Measurements from ENCODE around the gene NCOA7. TPM values are rescaled to one million over a fixed set of nuclear protein-coding genes. Genes with fewer than 3 reads are reported as not detected.

The NCOA7 gene
- total and polyA plus RNA-seq, 9 of the 15 experiments (the other 6 are each of a cell fraction or from before 2014, with no cell fraction given) = 5.8 to 14.6 (median 9.3) TPM

- DNase-seq (ENCODE audit: extremely low read depth in 1 of 4, low spot score in 3 of 4) (no peak), ATAC-seq (no peak), FAIRE-seq (no peak)
- in situ Hi-C loops (cut with MboI) (no loop called here), intact Hi-C loops (cut with micrococcal nuclease) (no loop called here)
- Histone ChIP-seq H3K36me3 (ENCODE audit: control insufficient read depth, insufficient read depth, low read length) (peaks cover 4% of the 10 kb centered on the region; the same call in 2 of the 3 replicates), H3K27ac (ENCODE audit: extremely low read depth, low read depth, low read length) (no peak overlapping the region), H3K4me3 (no peak overlapping the region), H4K20me1 (replicated peaks; ENCODE audit: control insufficient read depth, insufficient read depth, low read length) (no peaks in the 10 kb centered on the region), H3K9ac (ENCODE audit: insufficient read depth in 1 of 2, low read depth in 2 of 2, low read length in 2 of 2) (no peak overlapping the region), H3K27me3 (ENCODE audit: control insufficient read depth in 2 of 2, insufficient read depth in 2 of 2, low read length in 2 of 2) (no peaks in the 10 kb centered on the region), H3K9me3 (replicated peaks; ENCODE audit: control insufficient read depth, insufficient read depth, low read depth, low read length) (no peaks in the 10 kb centered on the region), H3K4me1 (replicated peaks in 1 of 2; ENCODE audit: control insufficient read depth in 2 of 2, insufficient read depth in 2 of 2, low read length in 2 of 2) (peaks cover 17 to 18% of the 10 kb centered on the region in 2 experiments), H3K79me2 (ENCODE audit: control insufficient read depth, insufficient read depth, low read length) (peaks cover 31% of the 10 kb centered on the region), H2AFZ (ENCODE audit: low read depth, low read length) (no peak overlapping the region), H3K4me2 (ENCODE audit: insufficient read depth, low read length) (no peak overlapping the region), H3K9me1 (ENCODE audit: control insufficient read depth, insufficient read depth, low read length) (peaks cover 3% of the 10 kb centered on the region)
- ChIA-PET POLR2A (interaction anchor here (1.1 to 3.7 kb wide), 3 partner anchors 11 to 18 kb away, joined by 3 to 98 read pairs (median 6); no protein-coding TSS in a partner anchor), CTCF (ENCODE audit: low intra/inter-chr PET ratio) (interaction anchor here (1.0 kb wide), 1 partner anchor 164 kb away, joined by 9 read pairs; the partner anchor contains the start of gene HINT3)
- 67% methylated on average over 3 of the region's 3 CpGs for WGBS (ENCODE audit: insufficient coverage, low coverage, missing lambda C conversion rate)
- no TSS peak for BruUV-seq (replicated peaks)
- TF ChIP-seq CAMTA2 (CRISPR knock-in tag; conservative IDR thresholded peaks at IDR 0.05) (no peak), ZNF395 (CRISPR knock-in tag; IDR thresholded peaks at IDR 0.05) (no peak), XRCC5 (IDR thresholded peaks at IDR 0.05; ENCODE audit: low read depth, low read length) (no peak), RBM25 (IDR thresholded peaks at IDR 0.05; ENCODE audit: low read depth, low read length, severe bottlenecking) (no peak), HDGF (IDR thresholded peaks at IDR 0.05) (no peak), ZNF354B (CRISPR knock-in tag; IDR thresholded peaks at IDR 0.05) (no peak), MEF2A (IDR thresholded peaks at IDR 0.05; ENCODE audit: control insufficient read depth, low read depth, low read length) (no peak), AFF1 (IDR thresholded peaks at IDR 0.05; ENCODE audit: low read depth in 1 of 2, partially characterized antibody in 2 of 2) (no peak), RAD51 (IDR thresholded peaks at IDR 0.05; ENCODE audit: borderline replicate concordance, low read depth) (no peak), ZSCAN32 (CRISPR knock-in tag; IDR thresholded peaks at IDR 0.05) (no peak), HMG20A (CRISPR knock-in tag; conservative IDR thresholded peaks at IDR 0.05) (no peak)
- TF ChIP-seq, protein P1, sequence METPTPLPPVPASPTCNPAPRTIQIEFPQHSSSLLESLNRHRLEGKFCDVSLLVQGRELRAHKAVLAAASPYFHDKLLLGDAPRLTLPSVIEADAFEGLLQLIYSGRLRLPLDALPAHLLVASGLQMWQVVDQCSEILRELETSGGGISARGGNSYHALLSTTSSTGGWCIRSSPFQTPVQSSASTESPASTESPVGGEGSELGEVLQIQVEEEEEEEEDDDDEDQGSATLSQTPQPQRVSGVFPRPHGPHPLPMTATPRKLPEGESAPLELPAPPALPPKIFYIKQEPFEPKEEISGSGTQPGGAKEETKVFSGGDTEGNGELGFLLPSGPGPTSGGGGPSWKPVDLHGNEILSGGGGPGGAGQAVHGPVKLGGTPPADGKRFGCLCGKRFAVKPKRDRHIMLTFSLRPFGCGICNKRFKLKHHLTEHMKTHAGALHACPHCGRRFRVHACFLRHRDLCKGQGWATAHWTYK (CRISPR knock-in tag; IDR thresholded peaks at IDR 0.05) = no peak
- TF ChIP-seq, protein P2, sequence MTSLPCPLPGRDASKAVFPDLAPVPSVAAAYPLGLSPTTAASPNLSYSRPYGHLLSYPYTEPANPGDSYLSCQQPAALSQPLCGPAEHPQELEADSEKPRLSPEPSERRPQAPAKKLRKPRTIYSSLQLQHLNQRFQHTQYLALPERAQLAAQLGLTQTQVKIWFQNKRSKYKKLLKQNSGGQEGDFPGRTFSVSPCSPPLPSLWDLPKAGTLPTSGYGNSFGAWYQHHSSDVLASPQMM (CRISPR knock-in tag; IDR thresholded peaks at IDR 0.05) = no peak
- TF ChIP-seq, protein P3, sequence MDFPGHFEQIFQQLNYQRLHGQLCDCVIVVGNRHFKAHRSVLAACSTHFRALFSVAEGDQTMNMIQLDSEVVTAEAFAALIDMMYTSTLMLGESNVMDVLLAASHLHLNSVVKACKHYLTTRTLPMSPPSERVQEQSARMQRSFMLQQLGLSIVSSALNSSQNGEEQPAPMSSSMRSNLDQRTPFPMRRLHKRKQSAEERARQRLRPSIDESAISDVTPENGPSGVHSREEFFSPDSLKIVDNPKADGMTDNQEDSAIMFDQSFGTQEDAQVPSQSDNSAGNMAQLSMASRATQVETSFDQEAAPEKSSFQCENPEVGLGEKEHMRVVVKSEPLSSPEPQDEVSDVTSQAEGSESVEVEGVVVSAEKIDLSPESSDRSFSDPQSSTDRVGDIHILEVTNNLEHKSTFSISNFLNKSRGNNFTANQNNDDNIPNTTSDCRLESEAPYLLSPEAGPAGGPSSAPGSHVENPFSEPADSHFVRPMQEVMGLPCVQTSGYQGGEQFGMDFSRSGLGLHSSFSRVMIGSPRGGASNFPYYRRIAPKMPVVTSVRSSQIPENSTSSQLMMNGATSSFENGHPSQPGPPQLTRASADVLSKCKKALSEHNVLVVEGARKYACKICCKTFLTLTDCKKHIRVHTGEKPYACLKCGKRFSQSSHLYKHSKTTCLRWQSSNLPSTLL (IDR thresholded peaks at IDR 0.05) = no peak
These were observed 1.4 kb downstream of the NCOA7 start for GRCh38 chr6:125792172-125792571.
